Suprapubic skin (tissue), 4 donors: ENCODE results near the gene TRPM2.
"Not testable (repeated sequence)": the region's sequence is repeated elsewhere in the genome, so short reads cannot be mapped to it uniquely, and the experiment has no call there.

Experiments
- EP300 ChIP-seq: sonication (generic); formaldehyde crosslinking; IDR thresholded peaks from one replicate; pipeline ENCODE4 v1.6.1; 2017; ENCODE audit warnings: antibody characterized with exemption
- POLR2A ChIP-seq, 2 donors: fragments of 450-650 bp; IDR thresholded peaks; one replicate each; pipeline ENCODE4 v1.6.1; 2017; ENCODE audit warnings: antibody characterized with exemption in 2 of 2, mild to moderate bottlenecking in 2 of 2, moderate library complexity in 2 of 2
- POLR2AphosphoS5 ChIP-seq, 3 donors: sonication (generic); formaldehyde crosslinking; IDR thresholded peaks; one replicate each; pipeline ENCODE4 v1.6.1; 2017; ENCODE audit warnings: antibody characterized with exemption in 3 of 3
- TF ChIP-seq, protein P1 (sequence below), 2 donors: fragments of 200-600 bp in 1 of 2; fragments of 450-650 bp in 1 of 2; sonication (generic) in 1 of 2; IDR thresholded peaks; one replicate each; pipeline ENCODE4 v1.5.1; 2016 to 2019; ENCODE audit warnings: antibody characterized with exemption in 2 of 2, mild to moderate bottlenecking in 1 of 2, moderate library complexity in 1 of 2

GRCh38 chr21:44341726-44342458 is 11.5 kb upstream of the TRPM2 start:
- TF ChIP-seq, protein P1, sequence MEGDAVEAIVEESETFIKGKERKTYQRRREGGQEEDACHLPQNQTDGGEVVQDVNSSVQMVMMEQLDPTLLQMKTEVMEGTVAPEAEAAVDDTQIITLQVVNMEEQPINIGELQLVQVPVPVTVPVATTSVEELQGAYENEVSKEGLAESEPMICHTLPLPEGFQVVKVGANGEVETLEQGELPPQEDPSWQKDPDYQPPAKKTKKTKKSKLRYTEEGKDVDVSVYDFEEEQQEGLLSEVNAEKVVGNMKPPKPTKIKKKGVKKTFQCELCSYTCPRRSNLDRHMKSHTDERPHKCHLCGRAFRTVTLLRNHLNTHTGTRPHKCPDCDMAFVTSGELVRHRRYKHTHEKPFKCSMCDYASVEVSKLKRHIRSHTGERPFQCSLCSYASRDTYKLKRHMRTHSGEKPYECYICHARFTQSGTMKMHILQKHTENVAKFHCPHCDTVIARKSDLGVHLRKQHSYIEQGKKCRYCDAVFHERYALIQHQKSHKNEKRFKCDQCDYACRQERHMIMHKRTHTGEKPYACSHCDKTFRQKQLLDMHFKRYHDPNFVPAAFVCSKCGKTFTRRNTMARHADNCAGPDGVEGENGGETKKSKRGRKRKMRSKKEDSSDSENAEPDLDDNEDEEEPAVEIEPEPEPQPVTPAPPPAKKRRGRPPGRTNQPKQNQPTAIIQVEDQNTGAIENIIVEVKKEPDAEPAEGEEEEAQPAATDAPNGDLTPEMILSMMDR (IDR thresholded peaks at IDR 0.05), result not testable (repeated sequence)
- not testable (repeated sequence) for TF ChIP-seq POLR2AphosphoS5 (IDR thresholded peaks at IDR 0.05); POLR2A (IDR thresholded peaks at IDR 0.05); EP300
